Tibial nerve (tissue), 3 donors: Measurements from ENCODE around the gene CD79A.

Experiments used
- CTCF ChIP-seq, 5 experiments: fragments of 200-600 bp in 3 of 5; fragments of 450-650 bp in 2 of 5; sonication (generic) in 3 of 5; IDR thresholded peaks; one replicate each; pipeline ENCODE4 v1.5.1; 2016 to 2019; ENCODE audit warnings: antibody characterized with exemption in 5 of 5, mild to moderate bottlenecking in 3 of 5, moderate library complexity in 2 of 5
- POLR2A ChIP-seq, 2 donors: fragments of 450-650 bp; IDR thresholded peaks; one replicate each; pipeline ENCODE4 v1.6.1; 2017; ENCODE audit warnings: antibody characterized with exemption in 2 of 2, mild to moderate bottlenecking in 2 of 2, moderate library complexity in 2 of 2

GRCh38 chr19:41910240-41910991 lies 33.3 kb downstream of the CD79A start:
- no peak for TF ChIP-seq POLR2A (IDR thresholded peaks at IDR 0.05)
- no peak for TF ChIP-seq CTCF (IDR thresholded peaks at IDR 0.05)
